GM18499 (cell line): ENCODE measurements around the gene CORO7.

Experiments used
- ATAC-seq: cut with Tn5 transposase; IDR thresholded peaks from one replicate; pipeline ENCODE4 v1.9.1; 2021; ENCODE audit warnings: moderate number of reproducible peaks; ENCODE audit not compliant: insufficient read depth, unreplicated experiment

Gene CORO7

GRCh38 chr16:4416200-4417032, at the start of gene CORO7:
TSS of gene CORO7 (minus strand) at chr16:4416596. CDS start at chr16:4416518, 78 bp downstream.
- peak; percentile 26 for ATAC-seq

- ATAC-seq = no peak
These were observed 47.2 kb upstream of the CORO7 start for GRCh38 chr16:4463522-4464163.

DNA sequence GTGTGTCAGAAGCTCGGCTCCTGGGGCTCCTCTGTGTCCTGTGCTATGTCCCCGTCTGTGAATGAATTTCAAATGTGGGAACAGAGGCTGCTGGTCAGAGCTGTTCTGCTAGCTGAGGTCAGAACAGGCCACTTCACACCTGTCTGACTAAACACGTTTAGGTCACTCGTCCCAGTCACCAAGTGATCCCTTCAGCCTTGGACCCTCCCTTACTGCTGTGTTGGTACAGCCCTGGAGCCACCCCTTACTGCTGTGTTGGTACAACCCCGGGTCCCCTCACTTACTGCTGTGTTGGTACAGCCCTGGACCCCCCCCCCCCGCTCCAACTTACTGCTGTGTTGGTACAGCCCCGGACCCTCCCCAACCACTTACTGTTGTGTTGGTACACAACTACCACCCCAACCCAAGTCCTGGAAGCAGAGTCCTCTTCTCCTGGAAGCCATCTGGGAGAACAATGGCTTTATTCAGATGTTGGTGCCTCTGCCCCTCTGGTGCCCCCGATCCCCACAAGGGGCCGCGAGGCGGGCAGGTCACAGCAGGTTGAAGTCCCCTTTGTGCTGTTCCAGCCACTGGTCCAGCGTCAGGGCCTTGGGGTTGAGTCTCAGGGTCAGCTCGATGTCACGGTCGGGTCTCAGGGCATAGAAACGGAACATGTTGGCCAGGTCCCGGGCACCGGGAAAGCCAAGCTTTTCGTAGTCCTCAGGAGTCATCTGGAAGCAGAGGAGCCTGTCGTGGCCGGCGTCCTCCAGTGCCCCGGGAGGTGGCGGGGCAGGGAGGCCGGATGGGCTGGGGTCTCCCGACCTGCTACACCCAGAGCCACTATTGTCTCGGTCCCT, 45.1 kb upstream of the CORO7 start:
- no peak for ATAC-seq

DNA sequence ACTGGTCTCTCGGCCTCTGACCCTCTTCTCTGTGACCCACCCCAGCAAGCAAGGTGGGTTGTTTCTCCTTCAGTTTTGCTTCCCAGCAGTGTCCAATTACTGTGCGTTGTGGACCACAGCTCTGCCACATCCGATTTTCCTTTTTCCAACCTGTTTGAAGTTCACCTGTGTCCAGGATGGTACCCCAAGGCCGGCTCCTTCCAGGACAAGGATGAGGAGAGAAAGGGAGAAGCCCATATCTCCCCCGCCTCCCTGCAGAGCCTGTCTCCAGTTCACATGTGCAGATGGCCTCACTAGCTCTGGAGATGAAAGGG, 44.5 kb upstream of the CORO7 start:
- no peak for ATAC-seq

DNA sequence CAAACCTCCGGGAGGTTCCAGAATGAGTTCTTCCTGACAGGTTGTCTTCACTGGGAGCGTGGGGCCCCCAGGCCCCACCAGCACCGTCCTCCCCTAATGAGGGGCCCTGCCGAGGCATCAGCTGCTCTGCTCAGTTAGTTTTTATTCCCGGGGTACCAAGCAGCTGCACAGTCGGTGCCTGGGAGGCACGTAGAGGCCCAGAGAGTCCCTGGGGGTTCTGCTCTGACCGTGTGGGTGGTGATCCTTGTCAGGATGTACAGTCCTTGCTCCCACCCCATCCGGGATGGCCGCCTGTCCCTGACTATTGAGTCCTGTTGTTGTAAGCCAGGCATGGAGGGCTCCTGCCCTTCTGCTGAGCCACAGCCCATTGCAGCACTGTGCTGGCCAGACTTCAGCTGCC, 39.6 kb upstream of the CORO7 start:
- no peak for ATAC-seq

DNA sequence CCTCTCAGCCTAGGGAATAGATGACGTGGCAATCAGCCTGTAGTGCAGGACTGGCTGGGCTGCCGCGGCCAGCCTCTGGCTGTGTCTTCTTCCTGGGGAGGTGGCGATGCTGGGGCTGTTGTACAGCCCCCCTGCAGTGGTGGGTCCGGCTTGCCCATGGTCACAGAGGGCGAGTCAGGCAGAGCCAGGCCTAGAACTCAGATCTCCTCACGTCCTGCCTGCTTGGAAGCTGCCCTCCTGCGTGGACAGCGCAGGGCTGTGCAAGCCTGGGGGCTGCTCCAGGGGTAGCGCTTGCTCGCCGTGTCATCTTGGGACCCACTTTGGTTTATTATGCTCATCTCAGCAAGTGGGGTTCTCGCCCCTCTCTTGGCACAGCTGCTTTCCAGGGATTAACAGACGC, 38.7 kb upstream of the CORO7 start:
- ATAC-seq = no peak

DNA sequence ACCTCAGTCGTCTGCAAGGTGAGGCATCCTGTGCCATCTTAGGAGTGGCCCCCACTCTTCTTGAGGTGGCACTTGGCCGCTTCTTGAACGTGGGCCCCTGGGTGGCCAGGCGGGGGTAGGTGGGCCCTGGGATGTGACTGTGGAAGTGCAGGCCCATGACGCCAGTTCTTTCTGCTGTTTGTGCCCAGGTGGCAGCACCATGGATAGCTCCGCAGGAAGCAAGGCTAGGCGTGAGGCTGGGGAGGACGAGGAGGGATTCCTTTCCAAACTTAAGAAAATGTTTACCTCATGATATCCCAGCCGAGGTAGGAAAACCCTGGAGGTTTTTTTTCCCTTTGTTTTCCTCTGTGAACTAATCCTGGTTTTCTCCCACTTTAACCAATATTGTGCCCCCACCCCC, 38.2 kb upstream of the CORO7 start:
- no peak for ATAC-seq

- ATAC-seq = no peak
These were observed 36.3 kb upstream of the CORO7 start for GRCh38 chr16:4452674-4453073.

DNA sequence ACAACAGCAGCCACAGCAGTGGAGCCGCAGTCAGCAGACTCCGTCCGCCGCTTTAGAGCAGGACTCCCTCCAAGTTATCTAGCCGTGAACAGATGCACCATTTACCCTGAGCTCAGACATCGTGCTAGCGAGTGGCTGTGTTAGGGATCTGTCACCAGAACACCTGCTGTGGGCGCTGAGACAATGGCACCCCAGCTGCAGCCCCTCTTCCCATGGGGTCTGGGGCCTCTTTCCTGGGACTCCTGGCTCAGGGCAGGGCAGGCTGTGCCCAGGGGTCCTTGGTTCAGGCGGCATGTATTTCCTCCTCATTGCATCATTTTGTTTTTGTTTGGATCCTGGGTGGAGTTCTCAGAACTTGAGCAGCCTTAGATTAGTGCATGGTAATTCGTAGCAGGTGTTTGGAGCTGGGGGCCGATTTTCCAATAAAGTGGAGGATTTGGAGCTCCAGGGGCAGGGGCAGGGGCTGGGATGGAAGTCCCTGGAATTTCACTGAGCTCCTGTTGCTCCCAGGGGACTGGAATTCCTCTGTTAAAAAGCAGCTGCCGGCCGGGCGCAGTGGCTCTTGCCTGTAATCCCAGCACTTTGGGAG, 34.6 kb upstream of the CORO7 start:
- ATAC-seq = no peak

GRCh38 chr16:4450430-4450829, 34.0 kb upstream of the CORO7 start:
- ATAC-seq = no peak

DNA sequence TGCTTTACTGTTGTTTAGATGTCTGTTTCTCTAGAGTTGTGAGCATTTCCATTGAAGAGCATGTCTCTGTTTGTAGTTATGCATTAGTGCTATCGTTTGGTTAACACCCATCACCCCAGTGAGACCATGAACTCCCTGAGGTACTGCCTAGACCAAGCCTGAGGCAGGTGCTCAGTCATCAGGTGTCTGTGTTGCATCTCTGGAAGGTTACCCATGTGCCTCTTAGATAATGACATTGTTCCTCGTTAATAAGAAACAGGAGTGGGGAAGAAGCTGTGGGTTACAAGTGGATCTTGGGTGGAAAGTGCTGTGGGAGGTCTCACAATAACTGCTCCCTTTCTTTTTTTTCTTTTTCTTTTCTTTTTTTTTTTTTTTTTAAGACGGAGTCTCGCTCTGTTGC, 27.6 kb upstream of the CORO7 start:
- no peak for ATAC-seq

DNA sequence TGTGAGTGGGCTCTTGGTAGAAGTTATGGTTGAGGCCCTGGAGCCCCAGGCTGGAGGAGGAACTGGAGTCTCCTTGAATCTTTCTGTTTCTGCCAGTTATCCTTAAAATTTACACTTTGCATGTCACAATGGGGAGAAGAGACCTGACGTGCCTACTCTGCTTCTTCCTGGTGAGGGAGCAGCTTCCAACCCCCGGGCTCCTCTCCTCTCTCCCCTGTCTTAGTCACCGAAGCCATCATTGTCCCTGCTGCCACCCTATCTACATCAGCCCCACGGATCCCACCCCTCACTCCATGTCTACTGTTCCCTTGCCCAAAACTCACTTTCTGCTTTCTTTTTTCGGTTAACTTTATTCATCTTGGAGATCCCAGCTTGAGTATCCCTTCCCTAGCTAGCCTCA, 26.9 kb upstream of the CORO7 start:
- no peak for ATAC-seq

DNA sequence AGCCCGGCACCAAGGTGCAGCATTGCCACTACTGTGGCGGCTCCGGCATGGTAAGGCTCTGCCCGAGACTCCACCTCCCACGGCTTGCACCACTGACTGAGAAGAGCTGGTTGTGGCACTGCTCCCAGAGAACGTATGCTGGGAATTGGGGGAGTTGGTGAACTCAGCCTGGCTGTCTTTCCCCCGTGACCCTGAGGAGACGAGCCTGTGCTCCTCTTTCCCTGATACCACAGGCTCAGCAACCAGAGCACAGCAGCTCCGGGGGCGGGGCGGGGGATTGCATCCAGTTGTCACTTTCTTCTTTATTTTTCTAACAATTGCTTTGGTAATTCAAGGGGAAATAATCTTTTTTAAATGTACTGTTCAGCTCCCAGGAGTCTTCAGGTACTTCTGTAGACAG, 26.0 kb upstream of the CORO7 start:
- ATAC-seq = no peak

GRCh38 chr16:4437366-4437765, 21.0 kb upstream of the CORO7 start:
- ATAC-seq = no peak

DNA sequence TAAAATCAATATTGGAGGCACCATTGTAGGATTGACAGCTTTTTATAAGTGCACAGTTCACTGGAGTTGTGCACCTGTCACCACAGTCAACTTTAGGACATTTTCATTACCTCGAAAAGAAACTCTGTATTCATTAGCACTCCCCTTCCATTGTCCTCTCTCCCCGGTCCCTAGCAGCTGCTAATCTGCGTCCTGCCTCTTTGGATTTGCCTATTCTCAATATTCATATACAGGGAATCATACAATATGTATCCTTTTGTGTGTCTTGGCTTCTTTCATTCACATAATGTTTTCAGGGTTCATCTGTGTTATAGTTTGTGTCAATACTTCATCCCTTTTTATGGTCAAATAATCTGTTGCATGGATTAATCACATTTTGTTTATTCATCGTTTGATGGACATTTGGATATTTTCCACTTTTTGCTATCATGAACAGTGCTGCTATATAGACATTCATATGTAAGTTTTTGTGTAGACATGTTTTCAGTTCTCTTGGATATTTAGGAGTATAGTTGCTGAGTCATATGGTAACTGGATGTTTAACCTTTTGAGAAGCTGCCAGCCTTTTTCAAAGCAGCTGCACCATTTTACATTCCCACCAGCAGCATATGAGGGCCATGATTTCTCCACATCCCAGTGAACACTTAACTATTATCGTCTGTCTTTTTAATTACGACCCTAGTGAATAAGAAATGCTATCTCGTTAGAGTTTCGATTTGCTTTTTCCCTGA, 19.1 kb upstream of the CORO7 start:
- no peak for ATAC-seq

- ATAC-seq = no peak
These were observed 17.8 kb upstream of the CORO7 start for GRCh38 chr16:4433914-4434787.

GRCh38 chr16:4433228-4433627, 16.8 kb upstream of the CORO7 start:
- ATAC-seq = no peak

DNA sequence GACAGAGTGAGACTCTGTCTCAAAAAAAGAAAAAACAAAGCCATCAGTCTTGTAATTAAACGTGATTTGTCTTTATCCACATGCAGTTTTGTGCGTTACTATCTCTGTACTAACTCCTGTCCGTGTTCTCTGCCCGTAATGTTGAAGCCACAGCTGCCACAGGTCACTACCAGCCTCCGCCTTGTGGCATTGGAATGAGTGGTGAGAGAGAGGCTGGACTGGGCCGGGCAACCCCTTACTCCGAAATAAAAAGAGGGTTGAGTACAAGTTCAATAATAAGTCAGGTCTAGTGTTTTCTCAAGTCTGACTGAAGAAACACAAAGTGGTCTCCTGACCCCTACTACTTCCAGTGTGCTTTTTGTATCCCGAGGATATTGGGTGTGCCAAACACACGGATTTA, 14.6 kb upstream of the CORO7 start:
- ATAC-seq = no peak

DNA sequence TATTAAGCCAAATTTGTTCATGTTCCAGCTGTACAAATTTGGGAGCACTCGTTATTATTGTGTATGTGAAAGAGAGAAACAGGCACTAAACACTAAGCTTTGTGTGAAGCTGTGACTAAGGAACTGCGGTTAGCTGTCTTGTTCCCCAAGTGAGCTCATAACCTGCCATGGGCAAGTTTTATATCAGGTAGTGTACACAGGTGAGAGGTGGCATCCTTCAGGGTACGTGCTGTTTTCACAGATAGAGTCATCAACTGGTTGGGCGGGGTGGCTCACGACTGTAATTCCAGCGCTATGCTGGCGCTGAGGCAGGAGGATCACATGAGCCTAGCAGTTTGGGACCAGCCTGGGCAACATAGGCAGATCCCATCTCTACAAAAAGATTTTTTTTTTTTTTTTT, 12.1 kb upstream of the CORO7 start:
- ATAC-seq = no peak
